HL-60/S4 treated with phorbol 12-myristate 13-acetate at 8.2 ng/mL for 4 days and 3 days (cell line): Measurements from ENCODE around the gene QPCT.

ENCODE experiments used
- in situ Hi-C: fragments of 300-500 bp; cut with MboI; formaldehyde crosslinking; loops from 2 replicates; pipeline ENCODE4 v1.15.0; 2022; ENCODE audit warnings: low sequenced_read_pairs

Gene QPCT

GRCh38 chr2:37389395-37389794 is 45.0 kb downstream of the QPCT start:
- in situ Hi-C loops, result loop anchor here (25.0 kb wide), 1 partner anchor 873 kb away; no protein-coding TSS in a partner anchor

- in situ Hi-C loops, result loop anchor here (25.0 kb wide), 1 partner anchor 872 kb away; no protein-coding TSS in a partner anchor
These were observed 45.7 kb downstream of the QPCT start for GRCh38 chr2:37389989-37390765.

- in situ Hi-C loops, result loop anchor here (25.0 kb wide), 1 partner anchor 872 kb away; no protein-coding TSS in a partner anchor
These were observed 46.3 kb downstream of the QPCT start for GRCh38 chr2:37390777-37391176.

GRCh38 chr2:37391711-37392110 is 47.3 kb downstream of the QPCT start:
- in situ Hi-C loops, result loop anchor here (25.0 kb wide), 1 partner anchor 871 kb away; no protein-coding TSS in a partner anchor

GRCh38 chr2:37392428-37392827 is 48.0 kb downstream of the QPCT start:
- in situ Hi-C loops, result loop anchor here (25.0 kb wide), 1 partner anchor 870 kb away; no protein-coding TSS in a partner anchor

- in situ Hi-C loops, result loop anchor here (25.0 kb wide), 1 partner anchor 868 kb away; no protein-coding TSS in a partner anchor
These were observed 49.8 kb downstream of the QPCT start for GRCh38 chr2:37394263-37394662.

GRCh38 chr2:37394796-37395555 is 50.5 kb downstream of the QPCT start:
- in situ Hi-C loops, result loop anchor here (5.0 to 25.0 kb wide), 2 partner anchors 437 to 867 kb away; no protein-coding TSS in a partner anchor

- in situ Hi-C loops, result loop anchor here (5.0 to 25.0 kb wide), 2 partner anchors 435 to 865 kb away; no protein-coding TSS in a partner anchor
These were observed 52.6 kb downstream of the QPCT start for GRCh38 chr2:37396890-37397565.

GRCh38 chr2:37398990-37399389 is 54.6 kb downstream of the QPCT start:
- in situ Hi-C loops, result loop anchor here (5.0 to 25.0 kb wide), 2 partner anchors 433 to 863 kb away; no protein-coding TSS in a partner anchor

GRCh38 chr2:37400041-37400440 is 55.6 kb downstream of the QPCT start:
- in situ Hi-C loops, result no loop called here

GRCh38 chr2:37402636-37403035 is 58.2 kb downstream of the QPCT start:
- in situ Hi-C loops, result no loop called here

GRCh38 chr2:37405781-37406180 is 61.4 kb downstream of the QPCT start:
- in situ Hi-C loops, result no loop called here

GRCh38 chr2:37412231-37412630 is 67.8 kb downstream of the QPCT start:
- in situ Hi-C loops, result loop anchor here (10.0 kb wide), 1 partner anchor 243 kb away; no protein-coding TSS in a partner anchor

- in situ Hi-C loops, result loop anchor here (10.0 kb wide), 1 partner anchor 241 kb away; no protein-coding TSS in a partner anchor
These were observed 69.6 kb downstream of the QPCT start for GRCh38 chr2:37413911-37414469.

- in situ Hi-C loops, result loop anchor here (10.0 kb wide), 1 partner anchor 240 kb away; no protein-coding TSS in a partner anchor
These were observed 70.1 kb downstream of the QPCT start for GRCh38 chr2:37414470-37414949.

GRCh38 chr2:37415128-37415820 is 70.8 kb downstream of the QPCT start:
- in situ Hi-C loops, result loop anchor here (10.0 kb wide), 1 partner anchor 240 kb away; no protein-coding TSS in a partner anchor

- in situ Hi-C loops, result loop anchor here (10.0 kb wide), 1 partner anchor 237 kb away; no protein-coding TSS in a partner anchor
These were observed 72.9 kb downstream of the QPCT start for GRCh38 chr2:37417321-37417720.

GRCh38 chr2:37418956-37419355 is 74.5 kb downstream of the QPCT start:
- in situ Hi-C loops, result loop anchor here (10.0 kb wide), 1 partner anchor 236 kb away; no protein-coding TSS in a partner anchor

GRCh38 chr2:37421686-37422085 is 77.3 kb downstream of the QPCT start:
- in situ Hi-C loops, result no loop called here
